Peyer's patch (tissue), 4 donors: Measurements from ENCODE around the gene HCFC2. TPM values are rescaled to one million over a fixed set of nuclear protein-coding genes. Genes with fewer than 3 reads are reported as not detected.

ENCODE experiments used
- DNase-seq, 3 donors: peaks; one replicate each; pipeline ENCODE4 v3.0.0-alpha.2; 2017 to 2019
- H3K27ac ChIP-seq, 4 donors: fragments of 200-600 bp; sonication (generic); one replicate each; pipeline ENCODE4 v1.5.1; 2016 to 2019
- H3K27me3 ChIP-seq, 2 donors: fragments of 200-600 bp; sonication (generic); one replicate each; pipeline ENCODE4 v1.5.1; 2019
- H3K36me3 ChIP-seq, 3 donors: fragments of 200-600 bp; sonication (generic); one replicate each; pipeline ENCODE4 v1.5.1; 2016 to 2019
- H3K4me1 ChIP-seq, 4 donors: fragments of 200-600 bp; sonication (generic); one replicate each; pipeline ENCODE4 v1.5.1; 2016 to 2019
- H3K4me3 ChIP-seq, 4 donors: fragments of 200-600 bp; sonication (generic); 1 replicate in 3 of 4; 2 replicates in 1 of 4; pipeline ENCODE4 v1.5.1; 2016 to 2019; ENCODE audit warnings: mild to moderate bottlenecking in 1 of 4
- H3K9me3 ChIP-seq, 4 donors: fragments of 200-600 bp; sonication (generic); one replicate each; pipeline ENCODE4 v1.5.1; 2016 to 2019; ENCODE audit warnings: mild to moderate bottlenecking in 1 of 4
- POLR2A ChIP-seq, 2 donors: fragments of 450-650 bp; IDR thresholded peaks; one replicate each; pipeline ENCODE4 v1.5.1; 2017; ENCODE audit warnings: antibody characterized with exemption in 2 of 2, mild to moderate bottlenecking in 2 of 2, moderate library complexity in 2 of 2
- total RNA-seq, 4 donors: library from RNA; depleted of rRNA; stranded (reverse); fragments of >200 nt; gene quantifications; one replicate each; pipeline ENCODE4 v1.1.0, GENCODE V29; 2016
- TF ChIP-seq, protein P1 (sequence below), 6 experiments: fragments of 450-650 bp in 4 of 6; fragments of 200-600 bp in 2 of 6; sonication (generic) in 1 of 6; IDR thresholded peaks; one replicate each; pipeline ENCODE4 v1.5.1; 2017 to 2019; ENCODE audit warnings: antibody characterized with exemption in 6 of 6, mild to moderate bottlenecking in 3 of 6, moderate library complexity in 1 of 6

HCFC2 gene
- total RNA-seq, 4 donors from 2014 or later: 16.0 to 34.3 (median 20.3) TPM

DNA sequence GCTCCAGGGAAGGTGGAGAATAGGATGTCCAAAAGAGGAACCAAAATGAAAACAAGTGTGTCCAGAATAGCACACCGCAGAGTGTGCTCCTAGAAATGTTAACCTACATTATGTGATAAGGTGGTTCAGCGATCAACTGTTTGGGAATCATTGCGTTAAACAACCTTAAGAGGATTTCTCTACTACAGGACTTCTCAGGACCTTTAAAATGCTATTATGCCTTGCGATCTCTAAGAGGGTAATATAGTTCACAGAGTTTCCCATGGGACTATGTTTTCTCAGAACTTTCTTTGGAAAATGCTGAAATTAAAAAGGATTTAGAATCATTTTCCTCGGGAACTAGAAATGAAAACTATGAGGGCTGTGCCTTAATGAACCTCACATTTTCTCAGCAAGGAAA, 16.2 kb upstream of the HCFC2 start:
- Histone ChIP-seq H3K4me3 (no peak overlapping the region), H3K9me3 (no peaks in the 10 kb centered on the region), H3K27me3 (no peaks in the 10 kb centered on the region), H3K4me1 (no peaks in the 10 kb centered on the region), H3K36me3 (no peaks in the 10 kb centered on the region), H3K27ac (no peak overlapping the region)
- no peak for DNase-seq
- TF ChIP-seq POLR2A (IDR thresholded peaks at IDR 0.05): no peak
- TF ChIP-seq, protein P1, sequence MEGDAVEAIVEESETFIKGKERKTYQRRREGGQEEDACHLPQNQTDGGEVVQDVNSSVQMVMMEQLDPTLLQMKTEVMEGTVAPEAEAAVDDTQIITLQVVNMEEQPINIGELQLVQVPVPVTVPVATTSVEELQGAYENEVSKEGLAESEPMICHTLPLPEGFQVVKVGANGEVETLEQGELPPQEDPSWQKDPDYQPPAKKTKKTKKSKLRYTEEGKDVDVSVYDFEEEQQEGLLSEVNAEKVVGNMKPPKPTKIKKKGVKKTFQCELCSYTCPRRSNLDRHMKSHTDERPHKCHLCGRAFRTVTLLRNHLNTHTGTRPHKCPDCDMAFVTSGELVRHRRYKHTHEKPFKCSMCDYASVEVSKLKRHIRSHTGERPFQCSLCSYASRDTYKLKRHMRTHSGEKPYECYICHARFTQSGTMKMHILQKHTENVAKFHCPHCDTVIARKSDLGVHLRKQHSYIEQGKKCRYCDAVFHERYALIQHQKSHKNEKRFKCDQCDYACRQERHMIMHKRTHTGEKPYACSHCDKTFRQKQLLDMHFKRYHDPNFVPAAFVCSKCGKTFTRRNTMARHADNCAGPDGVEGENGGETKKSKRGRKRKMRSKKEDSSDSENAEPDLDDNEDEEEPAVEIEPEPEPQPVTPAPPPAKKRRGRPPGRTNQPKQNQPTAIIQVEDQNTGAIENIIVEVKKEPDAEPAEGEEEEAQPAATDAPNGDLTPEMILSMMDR (IDR thresholded peaks at IDR 0.05): no peak

DNA sequence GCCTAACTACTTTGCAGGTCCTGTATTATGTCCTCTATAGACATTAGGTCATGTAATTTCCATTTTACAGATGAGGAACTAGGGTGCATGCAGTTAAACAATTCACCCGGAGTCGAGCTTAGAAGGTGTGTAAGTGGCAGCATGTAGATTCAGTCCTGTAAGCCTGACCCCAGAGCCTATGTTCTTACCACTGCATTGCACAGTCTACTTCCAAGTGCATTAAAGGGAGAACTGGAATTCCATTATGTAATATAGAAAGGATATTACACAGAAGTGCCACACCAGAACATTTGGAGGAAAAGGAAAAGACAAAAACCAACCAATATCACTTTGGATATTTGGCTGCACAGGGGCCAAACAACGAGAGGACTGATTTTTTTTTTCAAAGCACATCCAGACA, 15.5 kb upstream of the HCFC2 start:
- Histone ChIP-seq H3K27ac (peak overlapping the region in 1 of 4 donors; percentile 54), H3K9me3 (no peaks in the 10 kb centered on the region), H3K36me3 (no peaks in the 10 kb centered on the region), H3K4me1 (no peaks in the 10 kb centered on the region), H3K4me3 (peak overlapping the region in 1 of 4 donors; percentile 38), H3K27me3 (no peaks in the 10 kb centered on the region)
- TF ChIP-seq, protein P1 (IDR thresholded peaks at IDR 0.05): no peak
- TF ChIP-seq POLR2A (IDR thresholded peaks at IDR 0.05): no peak
- DNase-seq: no peak

DNA sequence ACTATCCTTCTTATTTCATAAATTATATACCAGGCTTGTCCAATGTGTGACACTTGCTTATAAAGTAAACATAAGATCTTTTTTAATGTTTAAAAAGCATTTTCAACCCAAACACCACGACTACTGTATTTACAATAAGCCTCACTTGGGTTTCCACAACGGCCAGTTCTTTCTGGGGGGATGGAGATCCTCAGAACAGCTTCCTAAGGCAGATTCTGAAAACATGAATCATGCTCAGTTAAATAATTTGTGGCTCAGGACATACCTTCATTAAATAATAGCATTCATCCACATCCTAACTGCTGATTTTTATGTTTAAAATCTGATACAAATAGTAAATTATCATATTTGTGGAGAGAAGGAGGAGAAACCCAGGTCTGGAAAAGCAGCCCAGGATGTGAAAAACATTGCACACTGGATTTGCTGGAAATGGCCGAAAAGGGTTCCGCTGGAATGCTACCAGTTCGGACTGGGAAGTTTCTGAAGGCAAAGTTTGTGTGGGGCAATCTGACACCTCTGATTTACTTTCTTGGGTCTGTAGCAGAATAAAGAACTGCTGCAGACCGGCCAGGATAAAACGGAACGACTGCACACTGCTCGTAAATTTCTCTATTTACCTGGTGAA, 14.9 kb upstream of the HCFC2 start:
- TF ChIP-seq, protein P1 (IDR thresholded peaks at IDR 0.05): no peak
- TF ChIP-seq POLR2A (IDR thresholded peaks at IDR 0.05): no peak
- Histone ChIP-seq H3K36me3 (no peaks in the 10 kb centered on the region), H3K4me3 (peak overlapping the region; percentile 10 to 46 (median 28)), H3K9me3 (no peaks in the 10 kb centered on the region), H3K27ac (peak overlapping the region in 3 of 4 donors; percentile 29 to 56 (median 54)), H3K27me3 (no peaks in the 10 kb centered on the region), H3K4me1 (no peaks in the 10 kb centered on the region)
- no peak for DNase-seq

DNA sequence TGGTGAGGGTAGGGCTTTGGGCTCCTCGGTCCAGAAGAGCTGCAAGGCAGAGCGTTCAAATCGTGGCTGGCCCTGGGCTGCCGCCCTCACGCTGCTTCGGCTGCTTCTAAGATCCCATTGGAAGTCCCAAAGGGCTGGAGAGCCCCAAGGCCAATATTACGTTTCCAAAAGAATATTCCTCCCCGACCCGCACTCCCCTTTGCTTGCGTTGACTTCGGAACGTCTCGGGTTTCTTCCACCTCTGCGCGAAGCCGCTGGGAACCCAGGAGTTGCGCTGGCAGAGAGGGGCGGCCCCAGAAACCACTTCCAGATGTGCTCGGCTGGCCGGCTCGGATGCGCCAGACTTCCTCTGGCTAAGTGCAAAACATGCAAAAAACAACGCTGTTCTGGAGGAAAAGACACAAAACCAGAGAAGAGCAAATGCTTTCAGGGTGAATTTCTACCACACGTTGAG, 14.4 kb upstream of the HCFC2 start, which contains the start of gene GLT8D2:
GLT8D2 (minus strand) TSS at position 285 of the 454 bp plus-strand sequence. CDS start 30,539 bp downstream, outside the sequence.
- Histone ChIP-seq H3K27me3 (no peaks in the 10 kb centered on the region), H3K9me3 (no peaks in the 10 kb centered on the region), H3K36me3 (no peaks in the 10 kb centered on the region), H3K4me1 (no peaks in the 10 kb centered on the region), H3K4me3 (peak within 1 kb of the TSS; percentile 10 to 46 (median 28)), H3K27ac (peak within 1 kb of the TSS in 3 of 4 donors; percentile 29 to 56 (median 54))
- no peak for TF ChIP-seq POLR2A (IDR thresholded peaks at IDR 0.05)
- TF ChIP-seq, protein P1 (IDR thresholded peaks at IDR 0.05): no peak
- DNase-seq: peak in 2 of 3 donors; percentile 50 to 56

DNA sequence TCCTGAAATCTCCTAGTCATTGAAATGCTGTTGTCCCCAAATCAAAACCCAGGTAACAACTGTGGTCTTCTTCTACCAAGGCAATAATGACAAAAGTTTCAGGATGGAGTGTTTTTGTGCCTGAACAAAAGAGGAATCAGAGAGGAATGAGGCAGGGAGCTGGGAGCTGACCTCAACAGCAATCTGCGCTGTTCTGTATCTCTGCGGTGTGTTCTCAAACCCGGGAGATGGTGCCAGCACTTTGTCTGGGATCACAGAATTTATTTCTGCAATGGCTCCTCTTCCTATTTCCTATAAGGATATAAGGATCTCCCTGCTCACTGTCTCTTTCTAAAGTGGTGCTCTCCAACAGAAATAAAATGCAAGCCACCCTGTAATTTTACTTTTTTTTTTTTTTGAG, 13.9 kb upstream of the HCFC2 start:
- H3K27ac ChIP-seq: peak overlapping the region in 3 of 4 donors; percentile 29 to 56 (median 54)
- no peaks in the 10 kb centered on the region for H3K9me3 ChIP-seq
- H3K4me3 ChIP-seq: peak overlapping the region in 2 of 4 donors; percentile 38 to 46
- TF ChIP-seq, protein P1 (IDR thresholded peaks at IDR 0.05): no peak
- no peak for TF ChIP-seq POLR2A (IDR thresholded peaks at IDR 0.05)
- no peaks in the 10 kb centered on the region for H3K4me1 ChIP-seq
- H3K36me3 ChIP-seq: no peaks in the 10 kb centered on the region
- no peaks in the 10 kb centered on the region for H3K27me3 ChIP-seq
- no peak for DNase-seq
